ENCODE results near the gene PIK3R5. TPM values are rescaled to one million over a fixed set of nuclear protein-coding genes. Genes with fewer than 3 reads are reported as not detected.

PIK3R5 gene
- total RNA-seq, 2 donors from 2014 or later = 30.7 to 42.9 TPM

GRCh38 chr17:8956465-8956902 is 9.0 kb downstream of the PIK3R5 start:
- DNase-seq (ENCODE audit: low spot score) (no peak), ATAC-seq (ENCODE audit: insufficient number of reproducible peaks, low FRiP score, low read depth) (no peak)
- H3K27me3 ChIP-seq (replicated peaks; ENCODE audit: insufficient read depth) = no peaks in the 10 kb centered on the region
- H3K36me3 ChIP-seq = no peaks in the 10 kb centered on the region
- TF ChIP-seq, protein P1, sequence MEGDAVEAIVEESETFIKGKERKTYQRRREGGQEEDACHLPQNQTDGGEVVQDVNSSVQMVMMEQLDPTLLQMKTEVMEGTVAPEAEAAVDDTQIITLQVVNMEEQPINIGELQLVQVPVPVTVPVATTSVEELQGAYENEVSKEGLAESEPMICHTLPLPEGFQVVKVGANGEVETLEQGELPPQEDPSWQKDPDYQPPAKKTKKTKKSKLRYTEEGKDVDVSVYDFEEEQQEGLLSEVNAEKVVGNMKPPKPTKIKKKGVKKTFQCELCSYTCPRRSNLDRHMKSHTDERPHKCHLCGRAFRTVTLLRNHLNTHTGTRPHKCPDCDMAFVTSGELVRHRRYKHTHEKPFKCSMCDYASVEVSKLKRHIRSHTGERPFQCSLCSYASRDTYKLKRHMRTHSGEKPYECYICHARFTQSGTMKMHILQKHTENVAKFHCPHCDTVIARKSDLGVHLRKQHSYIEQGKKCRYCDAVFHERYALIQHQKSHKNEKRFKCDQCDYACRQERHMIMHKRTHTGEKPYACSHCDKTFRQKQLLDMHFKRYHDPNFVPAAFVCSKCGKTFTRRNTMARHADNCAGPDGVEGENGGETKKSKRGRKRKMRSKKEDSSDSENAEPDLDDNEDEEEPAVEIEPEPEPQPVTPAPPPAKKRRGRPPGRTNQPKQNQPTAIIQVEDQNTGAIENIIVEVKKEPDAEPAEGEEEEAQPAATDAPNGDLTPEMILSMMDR (IDR thresholded peaks at IDR 0.05) = no peak
- no peak overlapping the region for H3K4me3 ChIP-seq
- H3K9me3 ChIP-seq = no peaks in the 10 kb centered on the region
- peaks cover 0 to 6% of the 10 kb centered on the region in 2 donors for H3K4me1 ChIP-seq (ENCODE audit: control insufficient read depth in 1 of 2, low read depth in 2 of 2)
- no peak overlapping the region for H3K27ac ChIP-seq

GRCh38 chr17:8955021-8955959 is 10.2 kb downstream of the PIK3R5 start:
- DNase-seq (ENCODE audit: low spot score) (no peak), ATAC-seq (ENCODE audit: insufficient number of reproducible peaks, low FRiP score, low read depth) (no peak)
- H3K27ac ChIP-seq = no peak overlapping the region
- H3K27me3 ChIP-seq (replicated peaks; ENCODE audit: insufficient read depth) = no peaks in the 10 kb centered on the region
- TF ChIP-seq, protein P1 (IDR thresholded peaks at IDR 0.05) = no peak
- H3K4me3 ChIP-seq = no peak overlapping the region
- peaks cover 0 to 6% of the 10 kb centered on the region in 2 donors for H3K4me1 ChIP-seq (ENCODE audit: control insufficient read depth in 1 of 2, low read depth in 2 of 2)
- no peaks in the 10 kb centered on the region for H3K36me3 ChIP-seq
- H3K9me3 ChIP-seq = no peaks in the 10 kb centered on the region

DNA sequence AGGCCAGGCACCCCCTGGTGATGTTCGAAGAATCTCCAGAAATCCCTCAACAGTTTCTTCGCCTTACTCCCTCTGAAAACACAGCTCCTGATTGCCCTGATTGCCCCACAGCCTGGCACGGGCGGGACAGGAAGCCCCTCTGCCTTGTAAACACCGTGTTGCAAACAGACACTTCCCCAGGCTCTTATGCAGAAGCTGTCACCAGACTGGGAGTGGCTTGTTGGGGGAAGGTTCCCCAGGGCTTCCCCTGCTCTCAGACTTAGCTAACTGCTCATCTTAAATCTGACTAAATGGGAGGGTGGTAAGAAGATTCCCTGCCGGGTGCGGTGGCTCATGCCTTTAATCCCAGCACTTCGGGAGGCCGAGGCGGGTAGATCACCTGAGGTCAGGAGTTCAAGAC is 11.2 kb downstream of the PIK3R5 start:
- no peak for ATAC-seq (ENCODE audit: insufficient number of reproducible peaks, low FRiP score, low read depth)
- DNase-seq (ENCODE audit: low spot score) = no peak
- no peak overlapping the region for H3K4me3 ChIP-seq
- H3K27ac ChIP-seq = peak overlapping the region in 1 of 2 donors; percentile 5
- TF ChIP-seq, protein P1 (IDR thresholded peaks at IDR 0.05) = no peak
- no peaks in the 10 kb centered on the region for H3K36me3 ChIP-seq
- no peaks in the 10 kb centered on the region for H3K9me3 ChIP-seq
- no peaks in the 10 kb centered on the region for H3K27me3 ChIP-seq (replicated peaks; ENCODE audit: insufficient read depth)
- peaks cover 0 to 6% of the 10 kb centered on the region in 2 donors for H3K4me1 ChIP-seq (ENCODE audit: control insufficient read depth in 1 of 2, low read depth in 2 of 2)

DNA sequence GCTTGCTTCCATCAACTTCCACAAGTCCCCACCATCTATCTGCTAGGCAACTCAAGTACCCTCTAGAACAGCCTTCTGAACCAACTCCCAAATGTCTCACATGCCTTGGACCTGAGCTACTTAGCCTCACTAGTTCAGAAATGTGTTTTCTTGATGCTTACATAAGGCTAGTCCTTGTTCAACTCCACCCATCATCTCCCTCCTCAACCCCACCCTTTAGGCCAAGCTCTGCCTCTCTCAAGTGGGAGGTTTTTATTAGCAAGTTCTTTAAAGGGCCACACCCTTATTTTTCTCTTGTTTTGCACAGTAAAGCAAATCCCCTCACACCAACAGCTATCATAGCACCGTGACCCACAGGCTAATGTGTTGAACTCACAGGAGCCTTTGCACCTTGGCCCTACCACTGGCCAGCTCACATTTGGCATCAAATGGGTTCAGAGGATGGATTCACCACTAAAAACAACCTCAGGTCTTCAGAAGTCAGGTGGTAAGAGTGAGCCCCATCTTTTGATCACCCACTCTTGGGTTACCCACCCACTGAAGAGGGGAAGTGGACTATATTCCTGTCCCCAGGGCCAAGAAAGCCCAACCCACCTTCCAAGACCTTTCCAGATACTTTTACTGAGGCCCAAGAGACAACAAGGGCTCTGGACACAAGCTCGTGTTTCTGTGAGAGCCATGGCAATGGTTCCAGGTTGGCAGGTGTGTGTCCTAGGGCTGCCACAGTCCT is 12.2 kb downstream of the PIK3R5 start:
- TF ChIP-seq, protein P1 (IDR thresholded peaks at IDR 0.05) = no peak
- Histone ChIP-seq H3K36me3 (no peaks in the 10 kb centered on the region), H3K4me1 (ENCODE audit: control insufficient read depth in 1 of 2, low read depth in 2 of 2) (peaks cover 0 to 6% of the 10 kb centered on the region in 2 donors), H3K9me3 (no peaks in the 10 kb centered on the region), H3K4me3 (no peak overlapping the region), H3K27ac (no peak overlapping the region), H3K27me3 (replicated peaks; ENCODE audit: insufficient read depth) (no peaks in the 10 kb centered on the region)
- ATAC-seq (ENCODE audit: insufficient number of reproducible peaks, low FRiP score, low read depth) (no peak), DNase-seq (ENCODE audit: low spot score) (no peak)

DNA sequence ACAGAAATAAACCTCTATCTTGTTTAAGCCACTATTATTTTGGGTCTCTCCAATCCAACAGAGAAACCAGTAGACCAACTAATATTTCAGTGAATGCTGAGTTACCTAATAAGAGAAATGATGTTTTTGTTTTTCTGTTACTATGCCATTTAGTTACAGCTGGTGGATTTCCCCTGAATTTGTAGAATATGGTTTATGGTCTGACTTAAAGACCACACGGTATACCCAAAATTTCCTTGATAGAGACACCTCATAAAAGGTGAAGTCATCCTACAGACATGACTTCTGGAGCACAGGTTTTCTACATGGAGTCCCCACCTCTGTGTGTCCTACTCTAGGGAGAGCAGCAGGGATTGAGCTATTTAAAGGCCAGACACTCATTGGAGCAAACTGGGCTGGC is 13.3 kb downstream of the PIK3R5 start:
- DNase-seq (ENCODE audit: low spot score) = no peak
- Histone ChIP-seq H3K9me3 (no peaks in the 10 kb centered on the region), H3K27me3 (replicated peaks; ENCODE audit: insufficient read depth) (no peaks in the 10 kb centered on the region), H3K4me3 (no peak overlapping the region), H3K36me3 (no peaks in the 10 kb centered on the region), H3K27ac (no peak overlapping the region), H3K4me1 (ENCODE audit: control insufficient read depth in 1 of 2, low read depth in 2 of 2) (peaks cover 0 to 6% of the 10 kb centered on the region in 2 donors)
- TF ChIP-seq, protein P1 (IDR thresholded peaks at IDR 0.05) = no peak
- ATAC-seq (ENCODE audit: insufficient number of reproducible peaks, low FRiP score, low read depth) = no peak
